Nucleus accumbens (tissue), 56 donors: ENCODE results near the gene GABARAP.
A peak's percentile ranks its signal among the peaks of the same experiment; 100 is the strongest.

Source experiments
- DNase-seq, 56 donors: peaks; one replicate each; lab custom pipeline; 2025; lab: John Stamatoyannopoulos, UW

GABARAP gene

GRCh38 chr17:7213895-7214299 lies 28.4 kb downstream of the GABARAP start:
- DNase-seq = peak in 45 of 56 donors; percentile 50 to 92 (median 80)

- no peak for DNase-seq
Measured at GRCh38 chr17:7211491-7212273, 30.6 kb downstream of the GABARAP start.

GRCh38 chr17:7208754-7209460 lies 33.3 kb downstream of the GABARAP start:
- no peak for DNase-seq

GRCh38 chr17:7208027-7208571 lies 34.1 kb downstream of the GABARAP start:
- no peak for DNase-seq

GRCh38 chr17:7207120-7208001 lies 34.9 kb downstream of the GABARAP start:
- DNase-seq = no peak

- no peak for DNase-seq
Measured at GRCh38 chr17:7205561-7205960, 36.7 kb downstream of the GABARAP start.

- peak in 53 of 56 donors; percentile 36 to 91 (median 78) for DNase-seq
Measured at GRCh38 chr17:7204828-7205461, 37.3 kb downstream of the GABARAP start.

- DNase-seq = peak in 1 of 56 donors; percentile 20
Measured at GRCh38 chr17:7204336-7204735, 37.9 kb downstream of the GABARAP start.

- no peak for DNase-seq
Measured at GRCh38 chr17:7203391-7203790, 38.9 kb downstream of the GABARAP start.

GRCh38 chr17:7196651-7197401 lies 45.4 kb downstream of the GABARAP start:
- DNase-seq = no peak

GRCh38 chr17:7195971-7196370 lies 46.3 kb downstream of the GABARAP start:
- no peak for DNase-seq

GRCh38 chr17:7192271-7192937 lies 49.8 kb downstream of the GABARAP start:
- DNase-seq = no peak

GRCh38 chr17:7191571-7192270 lies 50.5 kb downstream of the GABARAP start:
- DNase-seq = peak in 19 of 56 donors; percentile 8 to 59 (median 19)

GRCh38 chr17:7191069-7191468 lies 51.2 kb downstream of the GABARAP start:
- no peak for DNase-seq

GRCh38 chr17:7190276-7190917 lies 51.9 kb downstream of the GABARAP start:
- DNase-seq = no peak
